ENCODE measurements around the gene SLAMF9.

DNA sequence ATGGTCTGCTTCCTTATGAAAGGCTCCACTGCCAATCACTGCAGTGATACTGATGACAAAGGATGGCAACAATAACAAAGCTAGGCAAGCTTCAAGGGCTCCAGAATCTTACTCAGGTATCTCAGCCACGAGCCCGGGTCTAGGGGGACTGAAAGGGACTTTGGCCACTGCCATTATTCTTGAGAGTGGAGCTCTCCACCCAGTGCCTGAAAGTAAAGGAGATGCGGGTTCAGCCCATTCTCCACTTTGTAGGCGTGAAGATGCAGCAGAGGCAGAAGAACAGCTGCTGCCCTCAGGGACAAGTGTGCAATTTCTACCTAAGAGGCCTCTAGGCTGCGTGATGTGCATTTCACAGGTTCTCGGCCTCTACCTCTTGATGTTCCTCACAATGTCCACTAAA lies 31.4 kb upstream of the SLAMF9 start:
- TF ChIP-seq, protein P1, sequence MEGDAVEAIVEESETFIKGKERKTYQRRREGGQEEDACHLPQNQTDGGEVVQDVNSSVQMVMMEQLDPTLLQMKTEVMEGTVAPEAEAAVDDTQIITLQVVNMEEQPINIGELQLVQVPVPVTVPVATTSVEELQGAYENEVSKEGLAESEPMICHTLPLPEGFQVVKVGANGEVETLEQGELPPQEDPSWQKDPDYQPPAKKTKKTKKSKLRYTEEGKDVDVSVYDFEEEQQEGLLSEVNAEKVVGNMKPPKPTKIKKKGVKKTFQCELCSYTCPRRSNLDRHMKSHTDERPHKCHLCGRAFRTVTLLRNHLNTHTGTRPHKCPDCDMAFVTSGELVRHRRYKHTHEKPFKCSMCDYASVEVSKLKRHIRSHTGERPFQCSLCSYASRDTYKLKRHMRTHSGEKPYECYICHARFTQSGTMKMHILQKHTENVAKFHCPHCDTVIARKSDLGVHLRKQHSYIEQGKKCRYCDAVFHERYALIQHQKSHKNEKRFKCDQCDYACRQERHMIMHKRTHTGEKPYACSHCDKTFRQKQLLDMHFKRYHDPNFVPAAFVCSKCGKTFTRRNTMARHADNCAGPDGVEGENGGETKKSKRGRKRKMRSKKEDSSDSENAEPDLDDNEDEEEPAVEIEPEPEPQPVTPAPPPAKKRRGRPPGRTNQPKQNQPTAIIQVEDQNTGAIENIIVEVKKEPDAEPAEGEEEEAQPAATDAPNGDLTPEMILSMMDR (IDR thresholded peaks at IDR 0.05 in 2 of 3, conservative IDR thresholded peaks at IDR 0.05 in 1 of 3; ENCODE audit: borderline replicate concordance in 1 of 3, insufficient read depth in 1 of 3, low read depth in 2 of 3, low read length in 2 of 3), result no peak
- TF ChIP-seq POLR2A (IDR thresholded peaks at IDR 0.05; ENCODE audit: borderline replicate concordance, extremely low read depth, insufficient read depth, insufficient read length), result no peak
- TF ChIP-seq FOSL1 (IDR thresholded peaks at IDR 0.05; ENCODE audit: low read depth), result no peak
- TF ChIP-seq EZH2 (IDR thresholded peaks at IDR 0.05), result no peak
- no peak for TF ChIP-seq POLR2AphosphoS5 (IDR thresholded peaks at IDR 0.05; ENCODE audit: low read depth, low read length)
- TF ChIP-seq, protein P2, sequence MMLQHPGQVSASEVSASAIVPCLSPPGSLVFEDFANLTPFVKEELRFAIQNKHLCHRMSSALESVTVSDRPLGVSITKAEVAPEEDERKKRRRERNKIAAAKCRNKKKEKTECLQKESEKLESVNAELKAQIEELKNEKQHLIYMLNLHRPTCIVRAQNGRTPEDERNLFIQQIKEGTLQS (IDR thresholded peaks at IDR 0.05), result no peak
- no peak for TF ChIP-seq EZH2phosphoT487 (IDR thresholded peaks at IDR 0.05; ENCODE audit: borderline replicate concordance)
- TF ChIP-seq YY1 (IDR thresholded peaks at IDR 0.05; ENCODE audit: extremely low read depth, insufficient replicate concordance, low read depth, low read length), result no peak
- no peak for TF ChIP-seq JUND (IDR thresholded peaks at IDR 0.05)
- no peak for TF ChIP-seq SP1 (IDR thresholded peaks at IDR 0.05; ENCODE audit: low read depth)
- TF ChIP-seq CEBPB (IDR thresholded peaks at IDR 0.05; ENCODE audit: low read depth), result no peak
- no peak for TF ChIP-seq ZNF274 (IDR thresholded peaks at IDR 0.05; ENCODE audit: low read depth, low read length)
- TF ChIP-seq, protein P3, sequence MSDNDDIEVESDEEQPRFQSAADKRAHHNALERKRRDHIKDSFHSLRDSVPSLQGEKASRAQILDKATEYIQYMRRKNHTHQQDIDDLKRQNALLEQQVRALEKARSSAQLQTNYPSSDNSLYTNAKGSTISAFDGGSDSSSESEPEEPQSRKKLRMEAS (IDR thresholded peaks at IDR 0.05), result no peak
- TF ChIP-seq SIN3A (IDR thresholded peaks at IDR 0.05; ENCODE audit: low read depth), result no peak
